Stromal cell of bone marrow (primary cell): ENCODE data around the gene HSPA14.
"Not testable (repeated sequence)": the region's sequence is repeated elsewhere in the genome, so short reads cannot be mapped to it uniquely, and the experiment has no call there.

Experiments used
- DNase-seq: peaks from one replicate; pipeline ENCODE4 v3.0.0-alpha.2; 2012; ENCODE audit warnings: low read depth

Gene HSPA14

GRCh38 chr10:14889318-14889717 is 51.2 kb downstream of the HSPA14 start:
- no peak for DNase-seq

GRCh38 chr10:14891151-14891550 is 53.0 kb downstream of the HSPA14 start:
- no peak for DNase-seq

- DNase-seq, result no peak
Measured at GRCh38 chr10:14904316-14904732, 66.2 kb downstream of the HSPA14 start.

- no peak for DNase-seq
Measured at GRCh38 chr10:14904864-14905263, 66.8 kb downstream of the HSPA14 start.

GRCh38 chr10:14905890-14906289 is 67.8 kb downstream of the HSPA14 start:
- DNase-seq, result no peak

GRCh38 chr10:14906765-14907164 is 68.7 kb downstream of the HSPA14 start:
- no peak for DNase-seq

- DNase-seq, result not testable (repeated sequence)
Measured at GRCh38 chr10:14907591-14907990, 69.5 kb downstream of the HSPA14 start.

GRCh38 chr10:14909101-14909500 is 71.0 kb downstream of the HSPA14 start:
- no peak for DNase-seq

- DNase-seq, result no peak
Measured at GRCh38 chr10:14910953-14911352, 72.8 kb downstream of the HSPA14 start.

GRCh38 chr10:14911801-14912200 is 73.7 kb downstream of the HSPA14 start:
- no peak for DNase-seq

GRCh38 chr10:14916600-14916999 is 78.5 kb downstream of the HSPA14 start:
- no peak for DNase-seq

GRCh38 chr10:14917827-14918226 is 79.7 kb downstream of the HSPA14 start:
- no peak for DNase-seq

GRCh38 chr10:14918964-14919363 is 80.9 kb downstream of the HSPA14 start:
- no peak for DNase-seq
